ENCODE results near the gene SLC36A4.
"Not testable (repeated sequence)": the region's sequence is repeated elsewhere in the genome, so short reads cannot be mapped to it uniquely, and the experiment has no call there.

Gene SLC36A4

GRCh38 chr11:93194673-93195291 lies 3.0 kb downstream of the SLC36A4 start:
- DNase-seq (ENCODE audit: low spot score), result no peak

- DNase-seq (ENCODE audit: low spot score), result no peak
These were observed 4.1 kb downstream of the SLC36A4 start for GRCh38 chr11:93193731-93194130.

- no peak for DNase-seq (ENCODE audit: low spot score)
These were observed 5.6 kb downstream of the SLC36A4 start for GRCh38 chr11:93192163-93192562.

DNA sequence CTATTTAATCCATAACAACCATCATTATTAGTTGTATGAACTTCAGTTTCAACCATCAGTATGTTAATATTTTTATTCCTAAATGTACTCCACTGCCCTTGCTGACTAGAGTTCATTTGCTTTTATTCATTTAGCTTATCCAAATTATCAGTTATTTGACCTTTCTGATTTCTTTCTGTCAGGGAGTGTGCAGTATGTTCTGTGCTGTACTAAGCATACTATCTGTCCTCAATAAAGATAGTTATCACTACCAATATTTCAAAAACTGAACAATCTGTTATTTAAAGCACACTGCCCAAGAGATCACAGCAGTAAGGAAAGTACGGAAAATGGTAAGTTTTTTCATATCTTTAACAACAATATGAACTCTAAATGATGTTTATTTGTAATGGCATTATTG lies 8.3 kb downstream of the SLC36A4 start:
- no peak for DNase-seq (ENCODE audit: low spot score)

DNA sequence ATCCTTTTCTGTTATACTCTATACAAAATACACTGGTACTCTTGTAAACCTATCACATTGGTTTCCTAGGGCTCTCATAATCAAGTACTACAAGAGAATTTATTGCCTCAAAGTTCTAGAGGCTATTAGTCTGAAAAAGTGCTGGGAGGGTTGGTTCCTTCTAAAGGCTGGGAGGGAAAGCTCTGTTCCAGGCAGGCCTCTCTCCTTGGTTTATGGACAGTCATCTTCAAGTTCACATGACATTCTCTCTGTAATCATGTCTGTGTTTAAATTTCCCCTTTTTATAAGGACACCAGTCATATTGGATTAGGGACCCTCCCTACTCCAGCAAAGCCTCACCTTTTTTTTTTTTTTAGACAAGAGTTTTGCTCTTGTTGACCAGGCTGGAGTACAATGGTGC lies 9.1 kb downstream of the SLC36A4 start:
- DNase-seq (ENCODE audit: low spot score), result no peak

GRCh38 chr11:93187290-93187689 lies 10.5 kb downstream of the SLC36A4 start:
- DNase-seq (ENCODE audit: low spot score), result no peak

GRCh38 chr11:93177891-93178290 lies 19.9 kb downstream of the SLC36A4 start:
- not testable (repeated sequence) for DNase-seq (ENCODE audit: low spot score)

DNA sequence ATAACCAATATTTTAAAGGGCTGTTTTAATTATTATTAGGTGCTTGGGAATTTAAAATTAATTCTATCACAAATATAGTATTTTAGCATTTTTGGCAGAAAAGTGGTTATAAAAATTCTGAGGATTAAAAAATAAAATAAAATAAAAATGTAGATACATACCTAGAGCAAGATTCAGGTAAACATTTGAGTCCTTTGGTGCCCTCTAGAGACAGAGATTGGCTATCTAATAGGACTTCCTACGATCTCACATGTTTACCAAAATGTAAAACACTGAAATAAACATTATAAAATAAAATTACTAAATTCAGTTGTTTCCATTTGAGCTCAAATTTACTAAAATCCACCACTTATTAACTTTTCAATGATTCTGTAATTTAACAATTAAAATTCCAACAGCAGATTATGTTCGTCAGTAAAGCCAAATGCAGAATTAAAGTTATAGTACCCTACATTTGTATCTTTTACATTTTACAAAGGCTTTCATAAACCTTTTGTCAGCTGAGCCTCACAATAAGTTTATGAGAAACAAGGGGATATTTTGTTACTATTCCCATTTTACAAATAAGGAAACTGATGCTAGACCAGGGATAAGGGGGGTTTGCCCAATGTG lies 27.7 kb downstream of the SLC36A4 start:
- DNase-seq (ENCODE audit: low spot score), result peak; percentile 22

GRCh38 chr11:93169143-93169542 lies 28.6 kb downstream of the SLC36A4 start:
- no peak for DNase-seq (ENCODE audit: low spot score)

- no peak for DNase-seq (ENCODE audit: low spot score)
These were observed 30.9 kb downstream of the SLC36A4 start for GRCh38 chr11:93166862-93167261.

DNA sequence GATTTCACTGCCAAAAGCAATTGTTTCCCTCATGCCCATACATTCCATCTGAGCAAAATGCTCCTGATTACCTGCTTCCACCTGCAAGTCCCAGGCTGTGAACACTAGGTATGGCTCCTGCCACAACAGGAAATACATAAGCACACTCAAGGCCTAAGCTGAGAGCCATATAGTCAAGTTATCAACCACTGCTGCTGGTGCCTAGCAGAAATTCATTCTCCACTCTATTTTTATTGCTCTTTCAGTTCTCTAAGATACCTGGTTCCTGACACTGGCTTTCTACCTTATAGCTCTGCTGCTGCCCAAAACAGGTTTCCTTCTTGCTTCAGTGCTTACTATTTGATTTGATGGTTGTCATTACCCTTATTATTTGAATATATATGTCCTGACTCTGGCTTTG lies 31.6 kb downstream of the SLC36A4 start:
- no peak for DNase-seq (ENCODE audit: low spot score)

DNA sequence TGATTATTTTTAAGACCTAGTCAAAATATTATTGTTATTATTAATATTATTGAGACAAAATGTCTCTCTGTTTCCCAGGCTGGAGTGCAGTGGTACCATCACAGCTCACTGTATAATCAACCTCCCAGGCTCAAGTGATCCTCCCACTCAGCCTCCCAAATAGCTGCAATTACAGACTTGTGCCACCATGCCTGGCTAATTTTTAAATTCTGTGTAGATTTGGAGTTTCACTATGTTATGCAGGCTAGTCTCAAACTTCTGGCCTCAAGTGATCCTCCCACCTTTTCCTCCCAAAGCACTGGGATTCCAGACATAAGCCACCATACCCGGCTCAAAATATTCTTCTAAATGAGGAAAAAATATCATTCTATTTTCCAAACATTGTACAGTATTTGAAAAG lies 37.0 kb downstream of the SLC36A4 start:
- no peak for DNase-seq (ENCODE audit: low spot score)

- DNase-seq (ENCODE audit: low spot score), result no peak
These were observed 37.6 kb downstream of the SLC36A4 start for GRCh38 chr11:93160156-93160555.

GRCh38 chr11:93159721-93160120 lies 38.1 kb downstream of the SLC36A4 start:
- DNase-seq (ENCODE audit: low spot score), result no peak

DNA sequence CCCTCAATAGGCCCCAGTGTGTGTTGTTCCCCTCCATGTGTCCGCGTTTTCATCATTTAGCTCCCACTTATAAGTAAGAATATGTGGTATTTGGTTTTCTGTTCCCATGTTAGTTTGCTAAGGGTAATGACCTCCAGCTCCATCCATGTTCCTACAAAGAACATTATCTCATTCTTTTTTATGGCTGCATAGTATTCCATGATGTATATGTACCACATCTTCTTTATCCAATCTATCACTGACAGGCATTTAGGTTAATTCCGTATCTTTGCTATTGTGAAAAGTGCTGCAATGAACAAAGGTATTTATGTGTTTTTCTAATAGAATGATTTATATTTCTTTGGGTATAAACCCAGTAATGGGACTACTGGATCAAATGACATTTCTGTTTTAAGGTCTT lies 42.1 kb downstream of the SLC36A4 start:
- no peak for DNase-seq (ENCODE audit: low spot score)

DNA sequence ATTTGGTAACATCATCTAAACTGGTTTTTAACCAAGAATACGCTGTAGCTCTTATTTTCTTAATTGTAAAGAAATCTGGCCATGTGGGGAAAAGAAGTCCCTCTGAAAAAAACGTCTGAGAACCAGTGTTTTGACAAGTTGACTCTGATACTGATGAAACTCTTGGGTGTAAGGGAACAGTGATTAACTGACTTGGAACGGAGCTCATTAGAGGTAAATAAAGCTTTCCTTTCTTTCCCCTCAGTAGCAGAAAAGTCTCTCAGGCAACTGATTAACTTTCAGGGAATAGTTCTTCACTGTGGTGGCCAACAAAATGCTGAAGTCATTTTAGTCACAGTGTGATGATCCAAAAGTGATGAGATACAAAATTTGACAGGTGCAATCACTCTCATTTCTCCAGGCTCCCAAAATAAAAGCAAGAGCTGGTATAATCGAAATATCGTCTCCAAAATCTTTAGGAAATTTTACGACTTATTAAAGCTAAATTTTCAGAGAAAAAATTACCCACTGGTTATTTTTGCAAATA lies 52.3 kb downstream of the SLC36A4 start:
- DNase-seq (ENCODE audit: low spot score), result no peak

GRCh38 chr11:93143800-93144199 lies 54.0 kb downstream of the SLC36A4 start:
- DNase-seq (ENCODE audit: low spot score), result no peak

GRCh38 chr11:93143186-93143585 lies 54.6 kb downstream of the SLC36A4 start:
- DNase-seq (ENCODE audit: low spot score), result peak; percentile 13

DNA sequence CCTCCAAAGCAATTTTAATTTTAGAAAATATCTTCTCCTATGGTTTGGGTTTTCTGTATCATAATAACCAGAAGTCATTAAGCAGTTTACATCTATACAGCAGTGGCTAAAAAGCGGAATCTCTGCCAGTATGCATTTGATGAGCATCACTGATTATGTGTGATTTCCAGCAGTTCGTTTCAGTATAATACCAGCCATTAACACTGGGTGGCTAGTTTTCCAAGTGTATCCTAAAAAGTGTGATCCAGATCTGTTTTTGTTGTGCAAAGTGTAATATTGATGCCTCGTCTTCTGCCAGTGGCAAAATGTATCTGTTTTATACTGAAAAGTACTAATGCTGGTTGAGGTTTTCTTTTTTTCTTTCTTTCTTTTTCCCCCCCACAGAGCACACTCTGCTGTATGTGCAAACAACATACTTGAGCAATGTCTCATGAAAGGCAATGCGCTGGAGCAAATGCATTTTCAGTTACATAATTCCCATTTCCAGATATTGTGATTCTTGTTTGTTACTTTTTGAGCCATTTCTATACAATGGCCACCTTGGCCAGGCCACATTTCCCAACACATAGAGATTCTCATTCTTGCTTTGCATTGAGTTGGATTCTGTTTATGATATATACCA lies 64.2 kb downstream of the SLC36A4 start:
- peak; percentile 43 for DNase-seq (ENCODE audit: low spot score)

GRCh38 chr11:93132836-93133235 lies 65.0 kb downstream of the SLC36A4 start:
- no peak for DNase-seq (ENCODE audit: low spot score)

DNA sequence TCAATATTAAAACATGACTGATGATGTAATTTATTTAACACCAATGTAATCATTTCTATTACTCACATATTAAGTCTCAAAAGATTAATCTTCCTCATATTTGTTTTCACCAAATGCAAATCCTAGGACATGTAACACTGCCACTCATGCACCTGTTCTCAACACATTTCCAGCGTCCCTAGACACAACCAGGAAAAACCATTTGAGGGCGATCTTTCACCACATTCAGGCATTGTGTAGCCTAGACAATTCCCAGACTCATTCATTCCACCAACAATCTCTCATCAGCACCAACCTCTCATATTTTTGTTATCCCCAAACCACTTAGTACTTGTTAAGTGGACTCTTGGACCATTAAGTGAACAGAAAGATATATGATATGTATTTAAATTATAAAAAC lies 66.1 kb downstream of the SLC36A4 start:
- no peak for DNase-seq (ENCODE audit: low spot score)

- DNase-seq (ENCODE audit: low spot score), result no peak
These were observed 69.2 kb downstream of the SLC36A4 start for GRCh38 chr11:93128574-93128973.

GRCh38 chr11:93123351-93123898 lies 74.4 kb downstream of the SLC36A4 start:
- DNase-seq (ENCODE audit: low spot score), result no peak
